COR-L47 (cell line): Measurements from ENCODE around the gene CTR9.

Source experiments
- DNase-seq: peaks from one replicate; lab custom pipeline; 2025; lab: John Stamatoyannopoulos, UW

Gene CTR9

DNA sequence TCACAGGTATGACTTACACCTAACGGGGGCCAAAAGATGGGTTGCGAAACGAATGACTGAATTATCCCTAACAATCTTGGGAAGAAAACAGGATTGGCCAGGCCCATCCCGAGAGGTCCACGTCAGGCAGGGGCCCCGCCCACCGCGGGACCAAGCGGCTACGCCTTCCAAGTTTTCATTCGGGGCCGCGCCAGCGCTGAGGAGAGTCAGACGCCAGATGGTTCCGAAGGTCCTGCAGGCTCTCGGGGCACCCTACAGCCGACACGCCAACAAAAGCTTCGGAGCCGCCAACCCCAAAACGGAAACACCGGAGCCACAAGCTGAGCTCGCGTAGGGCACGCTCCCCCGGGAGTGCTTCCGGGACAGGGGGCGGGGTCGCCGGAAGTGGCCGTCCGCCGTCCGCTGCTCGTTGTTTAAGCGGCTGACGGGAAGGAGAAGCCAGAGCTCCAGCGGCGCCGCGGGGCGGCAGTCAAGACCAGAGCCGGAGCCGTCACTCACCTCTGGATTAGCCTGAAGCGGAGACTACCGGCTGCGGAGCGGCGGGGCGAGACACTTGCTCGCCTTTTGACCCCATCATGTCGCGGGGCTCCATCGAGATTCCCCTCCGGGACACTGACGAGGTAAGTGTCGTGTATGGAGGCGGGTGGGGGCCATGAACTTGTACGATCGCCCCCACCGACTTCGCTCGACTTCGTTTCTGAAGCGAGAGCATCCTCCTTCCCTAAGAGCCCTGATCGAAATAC is at the start of gene CTR9:
Gene CTR9 (plus strand): TSS at position 409 of the 743 bp plus-strand sequence. CDS start 167 bp downstream, at position 576.
- peak; percentile 87 for DNase-seq

DNA sequence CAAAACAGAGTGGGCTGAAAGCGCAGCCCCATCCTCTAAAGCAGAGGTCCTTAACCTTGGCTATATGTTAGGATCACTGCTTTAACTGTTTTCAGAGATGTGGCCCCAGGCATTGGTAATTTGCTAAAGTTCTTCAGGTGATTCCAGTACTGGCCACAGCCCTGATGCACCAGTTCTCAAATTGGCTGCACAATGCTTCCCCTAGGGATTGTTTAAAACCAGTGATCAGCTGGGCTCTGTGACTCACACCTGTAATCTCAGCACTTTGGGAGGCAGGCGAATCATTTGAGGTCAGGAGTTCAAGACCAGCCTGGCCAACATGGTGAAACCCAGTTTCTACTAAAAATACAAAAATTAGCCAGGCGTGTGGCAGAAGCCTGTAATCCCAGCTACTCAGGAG is 49.1 kb upstream of the CTR9 start:
- DNase-seq: no peak

DNA sequence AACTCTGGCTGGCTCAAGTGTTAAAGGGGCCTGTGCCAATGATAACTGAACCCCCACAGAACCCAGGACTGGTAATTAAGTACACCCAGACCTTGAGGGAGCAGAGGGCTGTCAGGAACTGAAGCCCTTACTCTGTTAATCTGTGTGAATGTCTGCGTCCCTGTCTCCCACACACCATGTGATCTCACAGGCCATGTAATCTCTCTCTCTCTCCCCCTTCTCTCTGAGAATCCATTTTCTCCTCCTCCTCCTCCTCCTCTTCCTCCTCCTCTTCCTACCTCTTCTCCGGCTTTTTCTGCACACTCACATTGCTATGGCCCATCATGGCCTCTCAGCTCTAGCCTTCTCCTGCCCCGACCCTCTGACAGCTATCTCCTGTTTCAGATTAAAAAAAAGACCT is 42.9 kb upstream of the CTR9 start:
- DNase-seq: no peak

DNA sequence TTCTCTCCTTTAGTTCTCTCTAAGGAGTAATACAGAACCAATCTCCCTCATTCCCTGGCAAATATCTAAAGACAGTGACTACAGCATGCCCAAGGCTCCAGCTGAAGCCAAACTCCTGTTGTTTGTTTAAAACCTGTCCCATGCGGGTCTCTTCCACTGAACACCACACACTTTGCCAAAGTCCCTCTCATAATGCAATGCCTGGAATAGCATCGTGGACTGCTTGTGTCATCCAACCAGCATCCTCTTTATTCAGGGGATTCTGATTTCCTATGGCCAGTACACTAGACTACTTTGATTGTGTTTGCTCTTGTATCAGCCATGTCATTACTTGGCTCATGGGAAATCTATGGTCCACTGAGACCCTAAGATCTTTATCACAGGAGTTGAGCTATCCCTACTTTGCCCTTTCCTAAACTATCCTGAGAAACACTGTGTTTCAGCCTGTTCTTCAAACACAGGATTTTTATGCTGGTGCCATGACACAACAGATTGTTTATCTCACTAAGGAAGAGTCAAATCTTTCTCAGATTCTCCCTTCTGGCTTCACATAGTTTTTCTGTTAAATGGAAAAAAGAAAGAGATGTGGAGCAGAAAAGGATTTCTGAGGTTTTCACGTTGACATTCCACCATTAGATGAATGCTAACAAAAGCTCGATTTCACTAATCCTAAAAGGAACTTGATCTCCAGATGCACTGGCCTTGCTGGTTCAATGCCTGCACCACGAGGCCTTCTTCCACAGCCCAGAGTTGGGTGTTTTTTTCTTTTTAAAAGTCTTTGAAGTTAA is 41.6 kb upstream of the CTR9 start:
- no peak for DNase-seq

DNA sequence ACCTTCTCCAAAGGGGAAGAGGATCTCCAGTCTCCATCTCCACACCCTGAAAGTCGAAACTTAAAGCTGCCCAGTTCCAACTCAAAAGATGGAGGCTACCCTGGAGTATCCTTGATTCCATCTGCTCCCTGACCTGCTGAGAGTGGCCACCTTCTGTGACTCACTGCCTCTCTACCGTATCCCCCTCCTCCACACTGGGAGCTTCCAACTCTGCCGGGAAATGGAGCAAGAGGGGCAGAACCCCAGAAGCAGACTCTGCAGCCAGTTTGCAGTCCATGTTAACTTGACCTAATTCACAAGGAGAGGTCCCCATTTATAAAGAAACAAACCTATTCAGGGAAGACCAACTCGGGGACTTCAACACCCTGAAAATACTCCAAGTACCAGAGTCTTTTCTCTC is 35.5 kb upstream of the CTR9 start:
- no peak for DNase-seq

DNA sequence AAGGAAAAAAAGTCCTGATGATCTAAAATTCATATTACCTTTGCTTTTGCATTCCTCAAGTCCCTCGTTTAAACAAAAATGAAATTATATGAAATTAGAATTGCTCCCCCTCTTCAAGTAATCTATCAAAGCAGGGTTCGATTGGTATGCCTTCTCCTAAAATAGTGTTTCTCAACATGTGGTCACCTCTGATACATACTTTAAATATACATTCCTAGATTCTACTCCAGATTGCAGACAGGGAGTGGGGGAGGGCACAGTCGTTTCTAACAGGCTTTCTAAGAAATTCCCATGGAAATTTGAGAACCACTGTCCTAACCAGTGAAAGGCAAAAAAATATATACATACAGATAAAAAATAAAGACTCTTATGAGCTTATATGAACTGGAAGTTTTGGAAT is 34.9 kb upstream of the CTR9 start:
- no peak for DNase-seq

DNA sequence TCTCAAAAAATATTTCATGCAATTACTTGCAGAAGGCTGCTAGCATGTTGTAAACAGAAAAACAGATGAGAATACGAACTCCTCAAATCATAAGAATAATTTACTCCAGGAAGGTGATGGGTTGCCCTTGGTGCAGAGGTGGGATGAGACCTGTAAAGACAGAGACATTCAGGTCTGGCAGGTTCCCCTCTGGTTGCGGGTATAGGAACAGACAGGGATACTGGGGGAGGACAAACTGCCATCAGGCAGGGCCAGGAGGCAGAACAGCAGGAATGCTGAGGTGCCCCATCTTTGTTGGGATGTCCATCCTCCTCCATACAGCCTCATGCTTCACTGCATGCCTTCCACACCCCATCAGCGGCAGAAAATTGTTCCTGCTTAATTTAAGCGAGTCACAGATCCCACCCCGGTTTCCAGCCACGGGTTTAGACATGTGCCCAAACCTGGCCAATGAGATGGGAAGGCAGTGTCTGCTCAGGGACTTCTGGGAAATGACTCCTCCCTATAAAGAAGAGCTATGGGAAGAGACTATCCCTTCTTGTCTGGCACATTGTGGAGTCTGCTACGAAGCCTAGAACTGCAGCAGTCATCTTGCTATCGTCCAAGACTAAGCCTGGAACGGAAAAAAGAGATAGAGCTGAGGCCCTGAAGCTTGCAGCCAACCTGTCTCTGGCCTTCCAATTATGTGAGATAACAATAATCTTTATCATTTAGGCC is 34.3 kb upstream of the CTR9 start:
- no peak for DNase-seq

DNA sequence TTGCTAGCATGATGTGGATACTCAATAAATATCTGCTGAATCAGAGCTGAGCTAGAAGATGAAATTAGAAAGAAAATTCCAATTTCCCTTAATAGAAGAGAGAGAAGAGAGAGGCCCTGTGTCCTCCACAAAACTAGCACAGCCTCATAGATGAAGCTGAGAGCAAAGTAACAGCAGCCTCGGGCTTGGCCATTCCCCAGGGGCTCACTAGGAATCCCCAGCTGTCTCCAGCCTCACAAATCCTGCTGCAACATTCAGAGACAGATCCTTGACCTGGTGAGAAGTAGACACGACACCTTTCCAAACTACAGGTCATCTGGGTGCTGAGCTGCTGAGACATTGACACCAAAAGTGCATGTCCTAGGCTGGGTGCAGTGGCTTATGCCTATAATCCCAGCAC is 31.4 kb upstream of the CTR9 start:
- DNase-seq: no peak

DNA sequence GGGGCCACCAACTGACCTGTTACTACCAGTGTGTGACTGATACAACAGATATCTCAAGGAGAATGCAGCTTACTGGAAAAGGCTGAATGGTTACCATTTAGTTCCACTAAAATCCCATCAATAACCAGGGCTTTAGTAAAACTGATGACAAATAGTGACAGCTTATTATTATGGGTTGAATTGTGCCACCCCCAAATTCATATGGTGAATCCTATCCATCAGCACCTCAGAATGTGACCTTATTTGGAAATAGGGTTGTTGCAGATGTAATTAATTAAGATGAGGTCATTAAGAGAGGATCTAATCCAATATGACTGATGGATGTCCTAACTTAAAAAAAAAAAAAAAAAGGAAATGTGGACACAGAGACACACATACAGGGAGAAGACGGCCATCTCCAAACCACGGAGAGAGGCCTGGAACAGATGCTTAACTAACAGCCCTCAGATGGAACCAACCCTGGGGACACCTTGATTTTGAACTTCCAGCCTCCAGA is 30.1 kb upstream of the CTR9 start:
- DNase-seq: no peak

DNA sequence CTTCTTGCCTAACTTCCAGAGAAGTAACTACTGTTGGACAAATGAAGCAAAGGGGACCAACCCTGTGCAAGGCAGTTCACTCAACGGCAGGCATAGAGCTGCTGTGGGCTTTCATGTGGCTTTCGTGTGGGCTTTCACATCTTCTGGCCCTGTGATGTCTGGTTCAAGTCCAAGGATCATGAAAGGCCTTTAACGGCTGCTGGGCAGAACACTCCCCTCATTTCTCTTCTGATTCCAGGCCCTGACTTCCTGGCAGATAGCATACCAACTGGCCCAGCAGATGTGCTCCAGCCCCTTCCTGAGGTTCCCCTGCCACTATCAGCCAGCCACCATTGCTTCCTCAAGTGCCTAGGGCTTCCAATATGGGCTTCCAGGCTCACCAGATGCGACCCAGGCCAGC is 28.7 kb upstream of the CTR9 start:
- no peak for DNase-seq

DNA sequence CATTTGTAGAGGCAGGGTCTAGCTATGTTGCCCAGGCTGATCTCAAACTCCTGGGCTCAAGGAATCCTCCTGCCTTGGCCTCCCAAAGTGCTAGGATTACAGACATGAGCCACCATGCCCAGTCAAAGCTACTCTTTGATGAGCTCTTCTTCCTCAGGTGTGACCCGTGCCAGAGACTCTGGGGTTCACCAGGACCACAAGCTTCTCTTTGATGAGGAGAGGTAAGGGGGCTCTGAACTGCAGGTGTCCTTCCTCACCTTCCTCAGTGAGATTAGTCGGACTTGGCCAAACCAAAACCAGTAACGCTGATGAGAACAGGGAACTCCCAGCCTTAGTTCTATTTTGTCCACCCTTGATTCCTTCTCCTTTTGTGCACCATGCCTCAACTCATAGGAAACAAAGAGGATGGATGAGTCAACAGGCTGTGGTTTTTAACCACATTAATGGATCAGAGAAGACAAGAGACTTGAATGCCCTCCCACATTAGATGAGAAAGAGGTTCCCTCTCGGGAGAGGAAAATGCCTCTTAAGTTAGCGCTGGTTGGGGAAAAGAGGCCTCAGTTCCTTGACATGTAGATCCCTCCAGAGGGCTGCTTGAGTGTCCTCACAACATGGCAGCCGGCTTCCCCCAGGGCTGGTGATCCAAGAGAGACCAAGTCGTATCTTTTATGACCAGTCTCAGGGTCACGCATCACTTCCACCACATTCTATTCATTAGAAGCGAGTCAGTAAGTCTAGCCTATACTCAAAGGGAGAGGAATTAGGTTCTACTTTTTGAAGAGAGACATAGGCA is 25.7 kb upstream of the CTR9 start:
- no peak for DNase-seq

DNA sequence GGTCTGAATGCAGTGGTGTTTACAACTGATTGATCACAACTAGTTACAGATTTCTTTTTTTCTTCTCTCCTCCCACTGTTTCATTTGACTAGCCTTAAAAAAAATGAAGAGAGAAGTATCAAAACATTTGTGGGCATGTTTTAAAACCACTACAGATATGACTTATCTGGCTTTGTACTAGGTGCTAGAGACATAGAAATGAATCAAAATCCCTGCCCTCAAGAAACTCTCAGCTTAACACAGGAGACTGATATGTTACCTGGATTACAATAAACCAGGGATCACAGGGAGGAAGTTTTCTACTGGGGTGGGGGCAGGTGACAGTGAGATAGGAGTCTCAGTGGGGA is 25.2 kb upstream of the CTR9 start:
- DNase-seq: no peak

DNA sequence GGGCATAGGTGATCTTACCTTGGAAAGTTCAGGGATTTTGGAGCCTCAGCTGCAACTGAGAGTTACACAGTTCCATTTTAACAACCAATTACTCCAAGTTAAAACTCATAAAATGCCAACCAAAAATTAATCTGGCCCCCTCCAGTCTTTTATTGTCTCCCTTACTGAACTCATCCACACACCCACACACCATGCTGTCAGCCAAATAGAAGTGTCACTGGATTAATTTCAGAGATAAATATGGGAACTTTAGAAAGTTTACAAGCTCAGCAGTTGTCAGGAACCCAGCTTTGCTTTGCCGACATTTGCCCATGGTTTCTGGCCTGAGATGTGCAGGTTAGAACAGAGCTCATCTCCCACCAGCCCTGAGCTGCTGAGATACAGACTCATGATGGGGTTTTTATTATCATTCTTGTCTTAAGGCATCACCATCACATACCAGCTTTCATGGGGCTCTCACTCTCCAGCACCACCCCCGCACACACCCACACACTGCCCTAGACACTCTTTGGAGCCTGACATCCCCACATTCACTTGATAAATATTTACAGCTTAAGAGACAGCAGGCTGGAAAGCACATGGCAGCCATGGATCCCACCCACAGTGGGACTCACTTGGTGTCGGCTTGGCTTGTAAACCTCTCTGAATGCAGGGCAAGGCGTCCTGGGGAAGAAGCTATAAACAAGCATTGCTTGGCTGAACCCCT is 23.7 kb upstream of the CTR9 start:
- DNase-seq: no peak

DNA sequence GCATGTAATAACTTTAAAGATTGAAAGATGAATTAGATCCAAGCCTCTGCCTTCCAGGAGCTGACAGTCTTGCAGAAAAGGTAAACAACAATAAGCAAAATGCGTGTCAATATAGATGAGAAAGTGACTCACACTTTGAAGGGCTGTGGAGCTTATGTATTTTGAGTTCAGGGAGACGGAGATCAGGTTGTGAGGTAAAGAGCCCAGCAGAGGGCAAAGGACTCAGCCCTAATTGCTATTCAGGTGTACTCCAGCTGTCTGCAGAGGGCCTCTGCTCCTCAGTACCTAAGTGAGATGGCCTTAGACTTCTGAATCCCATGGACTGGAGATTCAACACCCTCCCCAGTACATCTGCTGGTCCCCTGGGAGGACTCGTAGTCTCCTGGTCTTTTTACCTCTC is 22.9 kb upstream of the CTR9 start:
- no peak for DNase-seq

DNA sequence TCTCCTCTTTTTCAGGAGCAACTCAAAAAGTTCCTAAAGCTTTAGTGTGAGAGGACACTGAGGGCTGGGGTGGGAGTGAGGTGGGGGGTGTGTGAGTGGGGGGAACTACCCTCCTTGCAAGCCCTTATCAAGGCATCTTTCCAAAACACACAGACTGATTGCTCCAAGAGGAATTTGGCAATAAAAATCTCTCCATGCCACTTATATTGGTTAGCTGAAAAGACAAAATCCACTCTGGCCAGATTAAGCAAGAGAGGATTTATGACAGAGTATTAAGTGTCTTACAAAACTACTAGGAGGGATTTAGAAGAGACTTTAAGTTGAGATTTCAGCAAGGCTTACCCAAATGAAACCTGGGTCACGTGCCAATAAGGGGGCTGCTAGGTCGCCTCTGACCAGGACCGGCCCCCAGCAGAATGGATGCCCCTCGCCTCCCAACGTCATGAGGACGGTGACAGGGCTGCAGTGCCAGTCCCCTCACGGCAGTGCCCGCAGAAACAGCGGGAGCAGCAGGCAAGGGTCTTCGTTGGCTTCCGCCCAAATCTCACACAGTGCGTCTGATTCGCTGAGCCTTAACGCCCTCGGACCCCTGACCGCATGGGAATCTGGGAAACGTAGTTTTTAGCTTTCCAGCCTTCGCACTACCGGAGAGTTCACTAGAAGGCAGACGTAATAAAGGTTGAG is 22.1 kb upstream of the CTR9 start:
- DNase-seq: no peak

DNA sequence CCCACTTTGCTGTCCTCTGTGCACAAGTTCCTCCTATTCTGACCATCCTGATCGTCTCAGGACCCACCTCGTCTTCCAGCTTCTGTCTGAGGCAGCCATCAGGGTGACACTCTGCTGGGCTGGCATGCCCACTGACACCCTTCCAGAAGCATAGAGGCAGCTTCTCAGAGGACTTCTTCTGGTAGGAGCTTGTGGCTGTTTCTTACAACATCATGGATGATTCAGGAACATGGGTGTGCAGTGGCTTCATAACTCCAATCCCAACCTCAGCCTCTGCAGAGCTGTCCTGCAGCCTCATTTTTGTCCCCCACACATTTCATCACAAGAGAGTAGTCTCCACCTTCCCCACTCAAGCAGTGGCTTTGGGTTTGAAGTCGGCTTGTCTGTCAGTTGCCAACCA is 20.9 kb upstream of the CTR9 start:
- no peak for DNase-seq

DNA sequence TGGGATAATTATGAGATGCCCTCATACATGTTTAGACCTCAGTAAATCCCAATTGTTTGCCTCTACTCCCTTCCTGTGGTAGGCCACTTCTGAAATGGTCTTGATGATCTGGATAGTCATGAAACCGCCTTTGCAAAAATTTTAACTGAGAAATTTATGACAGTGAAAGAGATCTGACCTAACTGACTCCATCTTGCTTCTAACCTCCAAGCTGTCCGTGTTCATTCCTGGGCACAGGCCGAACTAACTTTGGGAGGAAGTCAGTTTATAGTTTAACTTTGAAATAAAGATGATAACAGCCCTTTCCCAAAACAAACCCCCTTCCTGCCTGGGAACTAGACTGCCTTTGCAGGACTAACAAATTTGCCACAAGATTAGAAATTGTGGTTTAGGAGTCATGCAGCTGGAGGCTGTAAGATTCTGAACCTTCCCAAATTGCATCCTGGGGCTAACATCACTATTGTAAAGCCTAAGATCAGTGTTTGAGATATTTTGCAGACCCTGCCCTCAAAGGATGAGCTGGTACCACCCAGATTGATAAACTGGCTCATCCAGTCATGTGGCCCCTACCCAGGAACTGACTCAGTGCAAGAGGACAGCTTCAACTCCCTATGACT is 19.9 kb upstream of the CTR9 start:
- no peak for DNase-seq

DNA sequence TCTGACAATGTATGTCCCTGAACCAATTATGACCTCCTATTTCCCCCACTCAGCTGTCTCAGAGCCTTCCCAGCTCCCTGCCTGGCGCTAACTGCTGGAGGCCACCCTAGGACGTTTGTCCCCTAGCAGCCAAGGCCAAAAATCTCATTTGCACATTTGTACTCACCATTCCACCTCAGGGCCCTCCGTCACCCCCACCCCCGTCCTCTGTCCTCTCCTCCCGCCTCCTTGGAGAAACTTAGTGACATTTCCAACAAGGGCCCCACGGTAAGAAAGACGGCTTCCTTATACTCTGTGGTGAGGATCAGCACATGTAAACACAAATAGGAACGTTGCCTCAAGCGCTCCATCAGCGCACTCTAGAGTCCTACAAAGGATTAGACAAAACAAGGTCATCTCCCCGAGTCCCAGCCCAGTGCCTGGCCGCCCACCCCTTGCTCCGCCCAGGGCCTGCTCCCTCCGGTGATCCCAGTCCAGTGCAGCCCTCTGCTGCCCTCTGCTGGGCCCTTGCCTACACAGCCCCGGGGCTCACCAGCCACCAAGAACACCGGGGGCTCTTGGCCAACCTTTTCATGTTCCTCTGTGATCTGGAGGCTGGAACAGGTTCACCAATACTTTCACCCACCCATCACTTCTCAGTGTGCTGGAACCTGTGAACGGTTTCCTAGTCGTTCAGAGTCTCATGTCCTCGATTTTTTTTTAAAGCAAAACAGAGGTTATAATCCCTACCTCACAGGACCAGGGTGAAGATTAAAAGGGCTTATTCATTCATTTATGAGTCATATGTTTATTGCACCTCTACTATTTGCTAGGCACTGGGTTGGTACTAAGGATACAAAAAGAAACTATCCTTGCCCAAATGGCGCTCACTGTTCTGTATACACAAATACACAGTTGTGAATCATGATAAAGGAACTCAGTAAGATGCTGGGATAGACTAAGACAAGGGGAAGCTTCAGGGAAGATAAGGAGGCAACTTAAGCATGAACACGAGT is 15.3 kb upstream of the CTR9 start:
- peak; percentile 90 for DNase-seq
